KMS-11 (cell line): ENCODE results near the gene FRMPD4.

Experiments
- H2AFZ ChIP-seq: fragments of 200-600 bp; sonication (generic); 2 replicates; pipeline ENCODE4 v1.6.1; 2016; ENCODE audit warnings: antibody characterized with exemption, mixed run types, low read depth
- H3K27ac ChIP-seq: fragments of 200-600 bp; sonication (generic); 2 replicates; pipeline ENCODE4 v1.6.1; 2016; ENCODE audit warnings: mild to moderate bottlenecking, mixed run types
- H3K27me3 ChIP-seq: fragments of 200-600 bp; sonication (generic); 2 replicates; pipeline ENCODE4 v1.6.1; 2017; ENCODE audit warnings: mild to moderate bottlenecking, low read depth, mixed run types, moderate library complexity; ENCODE audit not compliant: insufficient read depth
- H3K36me3 ChIP-seq: fragments of 200-600 bp; sonication (generic); 2 replicates; pipeline ENCODE4 v1.6.1; 2017; ENCODE audit warnings: mild to moderate bottlenecking, mixed run types; ENCODE audit not compliant: insufficient read depth
- H3K4me1 ChIP-seq: fragments of 200-600 bp; sonication (generic); 2 replicates; pipeline ENCODE4 v1.6.1; 2016; ENCODE audit warnings: mild to moderate bottlenecking, low read depth, mixed run types; ENCODE audit not compliant: poor library complexity, severe bottlenecking
- H3K4me2 ChIP-seq: fragments of 200-600 bp; sonication (generic); 2 replicates; pipeline ENCODE4 v1.7.0; 2016; ENCODE audit warnings: mild to moderate bottlenecking, mixed run types
- H3K4me3 ChIP-seq: fragments of 200-600 bp; sonication (generic); IDR thresholded peaks from 2 replicates; pipeline ENCODE4 v1.6.1; 2017; ENCODE audit warnings: low read depth, low read length, mixed read lengths; ENCODE audit not compliant: insufficient read depth
- H3K79me2 ChIP-seq: fragments of 200-600 bp; sonication (generic); 2 replicates; pipeline ENCODE4 v1.6.1; 2016; ENCODE audit warnings: low read depth, mixed run types; ENCODE audit not compliant: insufficient read depth
- H3K9ac ChIP-seq: fragments of 200-600 bp; sonication (generic); 2 replicates; pipeline ENCODE4 v1.6.1; 2016; ENCODE audit warnings: mild to moderate bottlenecking, mixed run types
- H4K20me1 ChIP-seq: fragments of 200-600 bp; sonication (generic); 2 replicates; pipeline ENCODE4 v1.6.1; 2016; ENCODE audit warnings: mild to moderate bottlenecking, mixed run types; ENCODE audit not compliant: insufficient read depth
- TF ChIP-seq, protein P1 (sequence below): fragments of 200-600 bp; sonication (generic); conservative IDR thresholded peaks from 2 replicates; pipeline ENCODE4 v1.6.1; 2017; ENCODE audit warnings: low read depth, mild to moderate bottlenecking, antibody characterized with exemption, low read length, moderate library complexity, mixed read lengths

FRMPD4 gene

DNA sequence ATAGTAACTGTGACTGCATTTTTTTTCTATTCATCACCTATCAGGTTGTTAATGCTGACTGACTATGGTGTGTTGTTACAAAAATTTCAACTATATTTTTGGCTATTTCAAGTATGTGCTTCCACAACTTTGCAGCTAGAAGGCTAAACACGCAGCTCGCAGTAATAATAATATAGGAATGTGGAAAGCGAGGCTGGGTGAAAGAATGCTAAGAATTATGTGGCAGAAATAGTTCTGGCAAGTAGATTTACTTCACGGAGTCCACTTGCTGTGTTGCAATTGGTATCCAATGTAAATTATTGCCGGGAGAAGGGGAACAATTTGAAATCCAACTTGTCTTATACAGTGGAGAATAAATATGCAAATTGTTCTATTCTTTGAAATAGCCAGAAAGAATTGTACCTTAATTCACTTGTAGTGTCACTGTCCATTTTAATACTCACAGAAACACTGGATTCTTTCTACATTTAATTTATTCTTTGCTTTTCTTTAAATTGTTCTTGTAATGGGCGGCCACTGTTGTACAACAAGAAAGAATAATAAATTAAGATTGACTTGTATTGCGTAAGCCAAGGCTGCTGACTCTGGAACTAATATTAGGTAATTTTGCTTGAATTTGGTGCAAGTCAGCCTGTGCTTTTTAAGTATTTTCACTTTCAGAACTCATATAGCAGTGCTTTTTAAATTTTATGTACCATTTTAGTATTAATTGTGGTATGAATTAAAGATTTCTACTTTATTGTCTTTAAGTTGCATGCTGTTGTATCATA, 154.9 kb downstream of the FRMPD4 start:
- no peak overlapping the region for H3K9ac ChIP-seq
- TF ChIP-seq, protein P1, sequence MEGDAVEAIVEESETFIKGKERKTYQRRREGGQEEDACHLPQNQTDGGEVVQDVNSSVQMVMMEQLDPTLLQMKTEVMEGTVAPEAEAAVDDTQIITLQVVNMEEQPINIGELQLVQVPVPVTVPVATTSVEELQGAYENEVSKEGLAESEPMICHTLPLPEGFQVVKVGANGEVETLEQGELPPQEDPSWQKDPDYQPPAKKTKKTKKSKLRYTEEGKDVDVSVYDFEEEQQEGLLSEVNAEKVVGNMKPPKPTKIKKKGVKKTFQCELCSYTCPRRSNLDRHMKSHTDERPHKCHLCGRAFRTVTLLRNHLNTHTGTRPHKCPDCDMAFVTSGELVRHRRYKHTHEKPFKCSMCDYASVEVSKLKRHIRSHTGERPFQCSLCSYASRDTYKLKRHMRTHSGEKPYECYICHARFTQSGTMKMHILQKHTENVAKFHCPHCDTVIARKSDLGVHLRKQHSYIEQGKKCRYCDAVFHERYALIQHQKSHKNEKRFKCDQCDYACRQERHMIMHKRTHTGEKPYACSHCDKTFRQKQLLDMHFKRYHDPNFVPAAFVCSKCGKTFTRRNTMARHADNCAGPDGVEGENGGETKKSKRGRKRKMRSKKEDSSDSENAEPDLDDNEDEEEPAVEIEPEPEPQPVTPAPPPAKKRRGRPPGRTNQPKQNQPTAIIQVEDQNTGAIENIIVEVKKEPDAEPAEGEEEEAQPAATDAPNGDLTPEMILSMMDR: no peak
- no peaks in the 10 kb centered on the region for H4K20me1 ChIP-seq
- H3K4me2 ChIP-seq: no peak overlapping the region
- H3K27me3 ChIP-seq: no peaks in the 10 kb centered on the region
- H3K79me2 ChIP-seq: no peaks in the 10 kb centered on the region
- H3K36me3 ChIP-seq: no peaks in the 10 kb centered on the region
- H3K4me3 ChIP-seq: no peak overlapping the region
- H2AFZ ChIP-seq: no peak overlapping the region
- no peaks in the 10 kb centered on the region for H3K4me1 ChIP-seq
- no peak overlapping the region for H3K27ac ChIP-seq

DNA sequence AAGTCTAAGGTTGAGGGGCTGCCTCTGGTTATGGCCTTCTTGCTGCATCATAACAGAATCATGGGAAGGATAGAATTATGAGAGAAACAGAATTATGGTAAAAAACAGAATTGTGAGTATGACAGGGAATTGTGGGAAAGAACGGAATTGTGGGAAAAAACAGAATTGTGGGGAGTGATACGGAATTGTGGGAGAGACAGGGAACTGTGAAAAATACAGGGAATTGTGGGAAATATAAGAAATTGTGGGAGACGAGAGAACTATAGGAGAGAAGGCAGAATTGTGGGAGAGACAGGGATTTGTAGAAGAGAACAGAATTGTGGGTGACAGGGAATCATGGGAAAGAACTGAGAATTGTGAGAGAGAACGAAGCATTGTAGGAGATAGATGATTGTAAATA, 159.1 kb downstream of the FRMPD4 start:
- Histone ChIP-seq H2AFZ (no peak overlapping the region), H3K36me3 (no peaks in the 10 kb centered on the region), H3K4me2 (no peak overlapping the region), H3K27me3 (no peaks in the 10 kb centered on the region), H3K9ac (no peak overlapping the region), H3K79me2 (no peaks in the 10 kb centered on the region), H4K20me1 (no peaks in the 10 kb centered on the region), H3K4me3 (no peak overlapping the region), H3K27ac (no peak overlapping the region), H3K4me1 (no peaks in the 10 kb centered on the region)
- TF ChIP-seq, protein P1: no peak

DNA sequence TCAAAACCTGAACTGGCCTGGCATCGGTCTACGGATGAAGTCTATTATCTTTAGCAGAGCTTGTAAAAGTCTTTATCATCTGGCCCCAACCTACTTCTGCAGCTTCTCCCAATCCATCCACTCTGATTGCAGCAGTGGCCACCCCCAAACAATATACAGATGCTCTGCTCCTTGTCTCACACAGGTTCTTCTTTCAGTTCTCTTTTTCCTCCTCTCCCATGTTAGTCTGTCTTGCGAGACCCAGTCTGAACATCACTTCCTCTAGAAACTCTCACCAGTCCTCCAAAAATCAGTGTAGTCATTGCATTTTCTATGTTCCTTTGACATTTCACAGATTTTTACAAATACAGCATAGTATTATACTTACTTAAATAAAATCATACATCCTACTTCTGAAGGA, 163.0 kb downstream of the FRMPD4 start:
- H4K20me1 ChIP-seq: no peaks in the 10 kb centered on the region
- no peaks in the 10 kb centered on the region for H3K79me2 ChIP-seq
- no peak overlapping the region for H3K4me2 ChIP-seq
- TF ChIP-seq, protein P1: no peak
- H2AFZ ChIP-seq: no peak overlapping the region
- no peak overlapping the region for H3K4me3 ChIP-seq
- H3K27me3 ChIP-seq: no peaks in the 10 kb centered on the region
- H3K9ac ChIP-seq: no peak overlapping the region
- H3K36me3 ChIP-seq: no peaks in the 10 kb centered on the region
- no peaks in the 10 kb centered on the region for H3K4me1 ChIP-seq
- H3K27ac ChIP-seq: no peak overlapping the region

DNA sequence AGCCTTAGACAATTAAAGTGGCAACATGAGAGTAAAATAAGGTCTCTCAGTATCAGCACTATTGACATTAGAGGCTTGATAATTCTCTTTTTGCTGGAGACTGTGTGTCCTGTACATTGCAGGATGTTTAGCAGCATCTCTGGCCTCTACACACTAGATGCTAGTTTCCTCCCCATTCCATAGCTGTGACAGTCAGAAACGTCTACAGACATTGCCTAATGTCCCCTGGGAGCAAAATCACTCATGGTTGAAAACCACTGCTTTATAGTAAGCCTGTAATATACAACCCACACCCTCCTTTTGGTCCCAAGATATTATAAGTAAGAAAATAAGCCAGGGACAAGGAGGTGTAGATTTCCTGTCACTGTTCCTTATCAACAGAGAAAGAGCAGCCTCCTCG, 166.0 kb downstream of the FRMPD4 start:
- H3K9ac ChIP-seq: no peak overlapping the region
- no peak overlapping the region for H3K4me3 ChIP-seq
- TF ChIP-seq, protein P1: no peak
- H3K27me3 ChIP-seq: no peaks in the 10 kb centered on the region
- H4K20me1 ChIP-seq: no peaks in the 10 kb centered on the region
- H3K27ac ChIP-seq: no peak overlapping the region
- H2AFZ ChIP-seq: no peak overlapping the region
- H3K79me2 ChIP-seq: no peaks in the 10 kb centered on the region
- H3K36me3 ChIP-seq: no peaks in the 10 kb centered on the region
- H3K4me2 ChIP-seq: no peak overlapping the region
- no peaks in the 10 kb centered on the region for H3K4me1 ChIP-seq
